ENCODE results near the gene CSAD. TPM values are rescaled to one million over a fixed set of nuclear protein-coding genes. Genes with fewer than 3 reads are reported as not detected.

The CSAD gene
- total and polyA plus RNA-seq, 2 of the 13 experiments (the other 11 are each of a cell fraction or from before 2014, with no cell fraction given), result 7.2 to 23.5 TPM

DNA sequence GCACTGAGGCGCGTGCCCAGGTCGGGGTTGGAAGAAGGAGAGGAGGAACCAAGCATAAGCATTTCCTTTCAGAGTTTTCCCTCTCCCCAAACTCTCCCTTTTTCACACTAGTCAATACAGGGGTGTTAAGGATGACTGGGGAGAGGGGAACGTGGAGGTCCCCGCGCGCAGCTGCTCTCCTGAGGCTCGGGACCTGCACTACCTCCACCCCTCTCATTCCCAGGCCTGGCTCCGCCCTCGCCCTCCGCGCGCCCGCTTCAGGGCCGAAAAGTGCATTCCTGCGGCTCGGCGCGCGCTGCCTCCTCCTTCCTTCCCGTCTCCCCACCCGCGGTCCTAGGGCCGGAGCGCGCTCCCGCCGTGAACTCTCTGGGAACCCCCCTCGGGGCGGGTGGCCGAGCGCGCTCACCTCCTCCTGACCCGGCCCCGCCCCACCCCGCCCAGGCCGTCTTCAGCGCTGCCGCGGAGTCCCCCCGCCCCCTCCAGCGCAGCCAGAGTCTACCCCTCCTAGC lies 40.0 kb upstream of the CSAD start (continued):
- peak; percentile 73; the same call in 1 of the 2 replicates for TF ChIP-seq THAP11 (CRISPR knock-in tag; IDR thresholded peaks at IDR 0.05)
- TF ChIP-seq, protein P1, sequence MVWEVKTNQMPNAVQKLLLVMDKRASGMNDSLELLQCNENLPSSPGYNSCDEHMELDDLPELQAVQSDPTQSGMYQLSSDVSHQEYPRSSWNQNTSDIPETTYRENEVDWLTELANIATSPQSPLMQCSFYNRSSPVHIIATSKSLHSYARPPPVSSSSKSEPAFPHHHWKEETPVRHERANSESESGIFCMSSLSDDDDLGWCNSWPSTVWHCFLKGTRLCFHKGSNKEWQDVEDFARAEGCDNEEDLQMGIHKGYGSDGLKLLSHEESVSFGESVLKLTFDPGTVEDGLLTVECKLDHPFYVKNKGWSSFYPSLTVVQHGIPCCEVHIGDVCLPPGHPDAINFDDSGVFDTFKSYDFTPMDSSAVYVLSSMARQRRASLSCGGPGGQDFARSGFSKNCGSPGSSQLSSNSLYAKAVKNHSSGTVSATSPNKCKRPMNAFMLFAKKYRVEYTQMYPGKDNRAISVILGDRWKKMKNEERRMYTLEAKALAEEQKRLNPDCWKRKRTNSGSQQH (CRISPR knock-in tag; IDR thresholded peaks at IDR 0.05; ENCODE audit: low read depth), result no peak
- peak; percentile 60; the same call in 1 of the 2 replicates for TF ChIP-seq RXRB (CRISPR knock-in tag; IDR thresholded peaks at IDR 0.05; ENCODE audit: borderline replicate concordance)
- peak; percentile 90 for TF ChIP-seq RXRA (CRISPR knock-in tag; IDR thresholded peaks at IDR 0.05)
- TF ChIP-seq, protein P2, sequence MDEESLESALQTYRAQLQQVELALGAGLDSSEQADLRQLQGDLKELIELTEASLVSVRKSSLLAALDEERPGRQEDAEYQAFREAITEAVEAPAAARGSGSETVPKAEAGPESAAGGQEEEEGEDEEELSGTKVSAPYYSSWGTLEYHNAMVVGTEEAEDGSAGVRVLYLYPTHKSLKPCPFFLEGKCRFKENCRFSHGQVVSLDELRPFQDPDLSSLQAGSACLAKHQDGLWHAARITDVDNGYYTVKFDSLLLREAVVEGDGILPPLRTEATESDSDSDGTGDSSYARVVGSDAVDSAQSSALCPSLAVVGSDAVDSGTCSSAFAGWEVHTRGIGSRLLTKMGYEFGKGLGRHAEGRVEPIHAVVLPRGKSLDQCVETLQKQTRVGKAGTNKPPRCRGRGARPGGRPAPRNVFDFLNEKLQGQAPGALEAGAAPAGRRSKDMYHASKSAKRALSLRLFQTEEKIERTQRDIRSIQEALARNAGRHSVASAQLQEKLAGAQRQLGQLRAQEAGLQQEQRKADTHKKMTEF (CRISPR knock-in tag; IDR thresholded peaks at IDR 0.05), result peak; percentile 19; the same call in 1 of the 2 replicates
- TF ChIP-seq, protein P3, sequence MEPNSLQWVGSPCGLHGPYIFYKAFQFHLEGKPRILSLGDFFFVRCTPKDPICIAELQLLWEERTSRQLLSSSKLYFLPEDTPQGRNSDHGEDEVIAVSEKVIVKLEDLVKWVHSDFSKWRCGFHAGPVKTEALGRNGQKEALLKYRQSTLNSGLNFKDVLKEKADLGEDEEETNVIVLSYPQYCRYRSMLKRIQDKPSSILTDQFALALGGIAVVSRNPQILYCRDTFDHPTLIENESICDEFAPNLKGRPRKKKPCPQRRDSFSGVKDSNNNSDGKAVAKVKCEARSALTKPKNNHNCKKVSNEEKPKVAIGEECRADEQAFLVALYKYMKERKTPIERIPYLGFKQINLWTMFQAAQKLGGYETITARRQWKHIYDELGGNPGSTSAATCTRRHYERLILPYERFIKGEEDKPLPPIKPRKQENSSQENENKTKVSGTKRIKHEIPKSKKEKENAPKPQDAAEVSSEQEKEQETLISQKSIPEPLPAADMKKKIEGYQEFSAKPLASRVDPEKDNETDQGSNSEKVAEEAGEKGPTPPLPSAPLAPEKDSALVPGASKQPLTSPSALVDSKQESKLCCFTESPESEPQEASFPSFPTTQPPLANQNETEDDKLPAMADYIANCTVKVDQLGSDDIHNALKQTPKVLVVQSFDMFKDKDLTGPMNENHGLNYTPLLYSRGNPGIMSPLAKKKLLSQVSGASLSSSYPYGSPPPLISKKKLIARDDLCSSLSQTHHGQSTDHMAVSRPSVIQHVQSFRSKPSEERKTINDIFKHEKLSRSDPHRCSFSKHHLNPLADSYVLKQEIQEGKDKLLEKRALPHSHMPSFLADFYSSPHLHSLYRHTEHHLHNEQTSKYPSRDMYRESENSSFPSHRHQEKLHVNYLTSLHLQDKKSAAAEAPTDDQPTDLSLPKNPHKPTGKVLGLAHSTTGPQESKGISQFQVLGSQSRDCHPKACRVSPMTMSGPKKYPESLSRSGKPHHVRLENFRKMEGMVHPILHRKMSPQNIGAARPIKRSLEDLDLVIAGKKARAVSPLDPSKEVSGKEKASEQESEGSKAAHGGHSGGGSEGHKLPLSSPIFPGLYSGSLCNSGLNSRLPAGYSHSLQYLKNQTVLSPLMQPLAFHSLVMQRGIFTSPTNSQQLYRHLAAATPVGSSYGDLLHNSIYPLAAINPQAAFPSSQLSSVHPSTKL (CRISPR knock-in tag; IDR thresholded peaks at IDR 0.05), result peak; percentile 35; the same call in 1 of the 2 replicates
- 0 out of 2 replicates have a peak, but pooled peaks have one; percentile 12 for TF ChIP-seq ZBTB7B (CRISPR knock-in tag; IDR thresholded peaks at IDR 0.05)
- 0 out of 2 replicates have a peak, but pooled peaks have one; percentile 18 for TF ChIP-seq ZFY (CRISPR knock-in tag; IDR thresholded peaks at IDR 0.05)
- TF ChIP-seq ZNF564 (CRISPR knock-in tag; IDR thresholded peaks at IDR 0.05), result peak; percentile 8; the same call in 1 of the 2 replicates
- peak; percentile 31; the same call in 1 of the 2 replicates for TF ChIP-seq KMT2A (CRISPR knock-in tag; IDR thresholded peaks at IDR 0.05)
- TF ChIP-seq ZNF230 (CRISPR knock-in tag; IDR thresholded peaks at IDR 0.05), result 0 out of 2 replicates have a peak, but pooled peaks have one; percentile 36
- TF ChIP-seq, protein P4, sequence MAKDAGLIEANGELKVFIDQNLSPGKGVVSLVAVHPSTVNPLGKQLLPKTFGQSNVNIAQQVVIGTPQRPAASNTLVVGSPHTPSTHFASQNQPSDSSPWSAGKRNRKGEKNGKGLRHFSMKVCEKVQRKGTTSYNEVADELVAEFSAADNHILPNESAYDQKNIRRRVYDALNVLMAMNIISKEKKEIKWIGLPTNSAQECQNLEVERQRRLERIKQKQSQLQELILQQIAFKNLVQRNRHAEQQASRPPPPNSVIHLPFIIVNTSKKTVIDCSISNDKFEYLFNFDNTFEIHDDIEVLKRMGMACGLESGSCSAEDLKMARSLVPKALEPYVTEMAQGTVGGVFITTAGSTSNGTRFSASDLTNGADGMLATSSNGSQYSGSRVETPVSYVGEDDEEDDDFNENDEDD (CRISPR knock-in tag; IDR thresholded peaks at IDR 0.05; ENCODE audit: borderline replicate concordance), result peak; percentile 48; the same call in 1 of the 2 replicates
- no peak for TF ChIP-seq ARNTL (CRISPR knock-in tag; IDR thresholded peaks at IDR 0.05)
- no peak for TF ChIP-seq JUND (CRISPR knock-in tag; IDR thresholded peaks at IDR 0.05)
- TF ChIP-seq ZSCAN29 (CRISPR knock-in tag; conservative IDR thresholded peaks at IDR 0.05), result no peak
- no peak for TF ChIP-seq HNRNPUL1 (IDR thresholded peaks at IDR 0.05; ENCODE audit: low read depth, low read length)
- TF ChIP-seq ZNF101 (CRISPR knock-in tag; IDR thresholded peaks at IDR 0.05; ENCODE audit: borderline replicate concordance, low read depth), result no peak
- TF ChIP-seq, protein P5, sequence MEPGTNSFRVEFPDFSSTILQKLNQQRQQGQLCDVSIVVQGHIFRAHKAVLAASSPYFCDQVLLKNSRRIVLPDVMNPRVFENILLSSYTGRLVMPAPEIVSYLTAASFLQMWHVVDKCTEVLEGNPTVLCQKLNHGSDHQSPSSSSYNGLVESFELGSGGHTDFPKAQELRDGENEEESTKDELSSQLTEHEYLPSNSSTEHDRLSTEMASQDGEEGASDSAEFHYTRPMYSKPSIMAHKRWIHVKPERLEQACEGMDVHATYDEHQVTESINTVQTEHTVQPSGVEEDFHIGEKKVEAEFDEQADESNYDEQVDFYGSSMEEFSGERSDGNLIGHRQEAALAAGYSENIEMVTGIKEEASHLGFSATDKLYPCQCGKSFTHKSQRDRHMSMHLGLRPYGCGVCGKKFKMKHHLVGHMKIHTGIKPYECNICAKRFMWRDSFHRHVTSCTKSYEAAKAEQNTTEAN (CRISPR knock-in tag; conservative IDR thresholded peaks at IDR 0.05), result 0 out of 2 replicates have a peak, but pooled peaks have one; percentile 16
- no peak for TF ChIP-seq PAX8 (CRISPR knock-in tag; IDR thresholded peaks at IDR 0.05; ENCODE audit: borderline replicate concordance)

All from HepG2 (cell line).